SK-N-SH (cell line): ENCODE measurements around the gene HLA-B.

ENCODE experiments used
- FOXM1 ChIP-seq: IDR thresholded peaks from 2 replicates; pipeline ENCODE4 v1.4.0; 2012; ENCODE audit warnings: low read depth, mild to moderate bottlenecking
- MXI1 ChIP-seq: IDR thresholded peaks from 2 replicates; pipeline ENCODE4 v1.6.1; 2012; ENCODE audit warnings: mild to moderate bottlenecking, low read depth, low read length, improper control_type of control experiment
- POLR2AphosphoS5 ChIP-seq: IDR thresholded peaks from 2 replicates; pipeline ENCODE4 v1.6.1; 2012; ENCODE audit warnings: low read depth, low read length
- TAF1 ChIP-seq: IDR thresholded peaks from 2 replicates; pipeline ENCODE4 v1.6.1; 2012; ENCODE audit warnings: low read depth, mild to moderate bottlenecking, low read length, moderate library complexity, borderline replicate concordance
- TCF12 ChIP-seq: IDR thresholded peaks from 2 replicates; pipeline ENCODE4 v1.4.0; 2012
- YY1 ChIP-seq: IDR thresholded peaks from 2 replicates; pipeline ENCODE4 v1.4.0; 2012; ENCODE audit warnings: low read depth, mild to moderate bottlenecking
- TF ChIP-seq, protein P1 (sequence below): fragments of 150-350 bp; IDR thresholded peaks from 2 replicates; pipeline ENCODE4 v1.6.1; 2017; ENCODE audit warnings: antibody characterized with exemption, low read length, low read depth, borderline replicate concordance
- TF ChIP-seq, protein P2 (sequence below): fragments of 200-600 bp; sonication (generic); IDR thresholded peaks from 2 replicates; pipeline ENCODE4 v1.6.1; 2017; ENCODE audit warnings: antibody characterized with exemption, mild to moderate bottlenecking, moderate library complexity
- TF ChIP-seq, protein P3 (sequence below): IDR thresholded peaks from 2 replicates; pipeline ENCODE4 v1.4.0; 2012; ENCODE audit warnings: low read depth, borderline replicate concordance

DNA sequence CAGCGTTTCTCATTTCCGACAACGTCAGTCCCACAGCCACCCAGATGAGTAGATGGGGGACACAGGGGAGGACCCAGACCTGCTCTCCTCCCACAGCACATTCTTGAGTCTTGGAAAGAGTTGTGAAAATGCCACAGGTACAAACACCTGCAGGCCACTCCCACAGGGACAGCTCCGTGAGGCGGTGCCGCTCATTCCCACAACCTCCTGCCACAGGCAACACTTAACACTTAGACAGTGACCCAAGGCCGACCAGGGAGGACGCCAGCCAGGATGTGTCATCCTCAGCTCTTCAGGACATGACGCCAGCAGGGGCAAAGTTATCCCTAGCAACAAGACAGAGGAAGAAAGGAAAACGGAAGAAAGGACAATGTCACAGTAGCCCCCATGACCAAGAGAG, 22.9 kb upstream of the HLA-B start:
- TF ChIP-seq, protein P1, sequence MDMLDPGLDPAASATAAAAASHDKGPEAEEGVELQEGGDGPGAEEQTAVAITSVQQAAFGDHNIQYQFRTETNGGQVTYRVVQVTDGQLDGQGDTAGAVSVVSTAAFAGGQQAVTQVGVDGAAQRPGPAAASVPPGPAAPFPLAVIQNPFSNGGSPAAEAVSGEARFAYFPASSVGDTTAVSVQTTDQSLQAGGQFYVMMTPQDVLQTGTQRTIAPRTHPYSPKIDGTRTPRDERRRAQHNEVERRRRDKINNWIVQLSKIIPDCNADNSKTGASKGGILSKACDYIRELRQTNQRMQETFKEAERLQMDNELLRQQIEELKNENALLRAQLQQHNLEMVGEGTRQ, result no peak
- TF ChIP-seq, protein P2, sequence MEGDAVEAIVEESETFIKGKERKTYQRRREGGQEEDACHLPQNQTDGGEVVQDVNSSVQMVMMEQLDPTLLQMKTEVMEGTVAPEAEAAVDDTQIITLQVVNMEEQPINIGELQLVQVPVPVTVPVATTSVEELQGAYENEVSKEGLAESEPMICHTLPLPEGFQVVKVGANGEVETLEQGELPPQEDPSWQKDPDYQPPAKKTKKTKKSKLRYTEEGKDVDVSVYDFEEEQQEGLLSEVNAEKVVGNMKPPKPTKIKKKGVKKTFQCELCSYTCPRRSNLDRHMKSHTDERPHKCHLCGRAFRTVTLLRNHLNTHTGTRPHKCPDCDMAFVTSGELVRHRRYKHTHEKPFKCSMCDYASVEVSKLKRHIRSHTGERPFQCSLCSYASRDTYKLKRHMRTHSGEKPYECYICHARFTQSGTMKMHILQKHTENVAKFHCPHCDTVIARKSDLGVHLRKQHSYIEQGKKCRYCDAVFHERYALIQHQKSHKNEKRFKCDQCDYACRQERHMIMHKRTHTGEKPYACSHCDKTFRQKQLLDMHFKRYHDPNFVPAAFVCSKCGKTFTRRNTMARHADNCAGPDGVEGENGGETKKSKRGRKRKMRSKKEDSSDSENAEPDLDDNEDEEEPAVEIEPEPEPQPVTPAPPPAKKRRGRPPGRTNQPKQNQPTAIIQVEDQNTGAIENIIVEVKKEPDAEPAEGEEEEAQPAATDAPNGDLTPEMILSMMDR, result no peak
- no peak for TF ChIP-seq YY1
- TF ChIP-seq MXI1, result no peak
- TF ChIP-seq, protein P3, sequence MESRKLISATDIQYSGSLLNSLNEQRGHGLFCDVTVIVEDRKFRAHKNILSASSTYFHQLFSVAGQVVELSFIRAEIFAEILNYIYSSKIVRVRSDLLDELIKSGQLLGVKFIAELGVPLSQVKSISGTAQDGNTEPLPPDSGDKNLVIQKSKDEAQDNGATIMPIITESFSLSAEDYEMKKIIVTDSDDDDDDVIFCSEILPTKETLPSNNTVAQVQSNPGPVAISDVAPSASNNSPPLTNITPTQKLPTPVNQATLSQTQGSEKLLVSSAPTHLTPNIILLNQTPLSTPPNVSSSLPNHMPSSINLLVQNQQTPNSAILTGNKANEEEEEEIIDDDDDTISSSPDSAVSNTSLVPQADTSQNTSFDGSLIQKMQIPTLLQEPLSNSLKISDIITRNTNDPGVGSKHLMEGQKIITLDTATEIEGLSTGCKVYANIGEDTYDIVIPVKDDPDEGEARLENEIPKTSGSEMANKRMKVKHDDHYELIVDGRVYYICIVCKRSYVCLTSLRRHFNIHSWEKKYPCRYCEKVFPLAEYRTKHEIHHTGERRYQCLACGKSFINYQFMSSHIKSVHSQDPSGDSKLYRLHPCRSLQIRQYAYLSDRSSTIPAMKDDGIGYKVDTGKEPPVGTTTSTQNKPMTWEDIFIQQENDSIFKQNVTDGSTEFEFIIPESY, result no peak
- no peak for TF ChIP-seq FOXM1
- TF ChIP-seq TCF12, result no peak
- no peak for TF ChIP-seq TAF1
- no peak for TF ChIP-seq POLR2AphosphoS5
